AG09309 (cell line): Measurements from ENCODE around the gene ZFYVE28.
"Not testable (repeated sequence)": the region's sequence is repeated elsewhere in the genome, so short reads cannot be mapped to it uniquely, and the experiment has no call there.

ENCODE experiments used
- DNase-seq: peaks from one replicate; pipeline ENCODE4 v3.0.0-alpha.2; 2010; ENCODE audit warnings: low read depth
- H3K4me3 ChIP-seq: 2 replicates; pipeline ENCODE4 v1.5.1; 2011; ENCODE audit warnings: mild to moderate bottlenecking, low read depth, low read length, moderate library complexity; ENCODE audit not compliant: control insufficient read depth
- CTCF ChIP-seq: IDR thresholded peaks from 2 replicates; pipeline ENCODE4 v1.5.1; 2011; ENCODE audit warnings: mild to moderate bottlenecking, low read depth, low read length, inconsistent platforms; ENCODE audit not compliant: insufficient read depth, control insufficient read depth; ENCODE audit errors: missing control alignments

ZFYVE28 gene

GRCh38 chr4:2417765-2418649, at the start of gene ZFYVE28:
Gene ZFYVE28, minus strand, starts transcription at chr4:2418645. Its CDS starts 322 bp downstream, at chr4:2418323.
- peak within 1 kb of the TSS; percentile 59 for H3K4me3 ChIP-seq
- DNase-seq = no peak
- TF ChIP-seq CTCF = no peak

- not testable (repeated sequence) for DNase-seq, H3K4me3 ChIP-seq
Measured at GRCh38 chr4:2465544-2465943, 47.1 kb upstream of the ZFYVE28 start.

GRCh38 chr4:2465032-2465431, 46.6 kb upstream of the ZFYVE28 start:
- H3K4me3 ChIP-seq = no peak overlapping the region
- no peak for DNase-seq
- no peak for TF ChIP-seq CTCF

GRCh38 chr4:2462992-2463762, 44.7 kb upstream of the ZFYVE28 start:
- TF ChIP-seq CTCF = no peak
- H3K4me3 ChIP-seq = peak overlapping the region; percentile 32
- no peak for DNase-seq

GRCh38 chr4:2462218-2462991, 44.0 kb upstream of the ZFYVE28 start:
- TF ChIP-seq CTCF = peak; percentile 34
- DNase-seq = no peak
- peak overlapping the region; percentile 32 for H3K4me3 ChIP-seq

- no peak for TF ChIP-seq CTCF
- no peak for DNase-seq
- no peak overlapping the region for H3K4me3 ChIP-seq
Measured at GRCh38 chr4:2461246-2461960, 43.0 kb upstream of the ZFYVE28 start.
